Measurements from ENCODE around the gene VPS13D.

DNA sequence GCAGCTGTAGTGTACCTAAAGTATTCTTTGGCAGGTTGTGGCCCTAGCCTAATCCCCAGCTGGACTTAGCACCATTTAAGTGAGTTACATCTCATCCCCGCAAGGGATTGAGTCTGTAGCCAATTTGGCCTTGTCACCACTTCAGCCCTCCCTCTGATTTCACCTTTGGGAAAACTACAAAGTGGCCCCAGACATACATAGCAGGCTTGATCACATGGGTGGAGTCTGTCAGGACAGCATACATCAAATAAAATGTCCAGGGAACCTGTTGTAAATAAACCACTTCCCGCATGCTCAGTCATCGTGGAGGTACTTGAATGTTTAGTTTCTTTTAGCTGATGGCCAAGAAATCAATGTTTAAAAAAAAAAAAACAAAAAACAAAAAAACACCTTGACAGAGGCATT lies 245.7 kb downstream of the VPS13D start:
- TF ChIP-seq, protein P1, sequence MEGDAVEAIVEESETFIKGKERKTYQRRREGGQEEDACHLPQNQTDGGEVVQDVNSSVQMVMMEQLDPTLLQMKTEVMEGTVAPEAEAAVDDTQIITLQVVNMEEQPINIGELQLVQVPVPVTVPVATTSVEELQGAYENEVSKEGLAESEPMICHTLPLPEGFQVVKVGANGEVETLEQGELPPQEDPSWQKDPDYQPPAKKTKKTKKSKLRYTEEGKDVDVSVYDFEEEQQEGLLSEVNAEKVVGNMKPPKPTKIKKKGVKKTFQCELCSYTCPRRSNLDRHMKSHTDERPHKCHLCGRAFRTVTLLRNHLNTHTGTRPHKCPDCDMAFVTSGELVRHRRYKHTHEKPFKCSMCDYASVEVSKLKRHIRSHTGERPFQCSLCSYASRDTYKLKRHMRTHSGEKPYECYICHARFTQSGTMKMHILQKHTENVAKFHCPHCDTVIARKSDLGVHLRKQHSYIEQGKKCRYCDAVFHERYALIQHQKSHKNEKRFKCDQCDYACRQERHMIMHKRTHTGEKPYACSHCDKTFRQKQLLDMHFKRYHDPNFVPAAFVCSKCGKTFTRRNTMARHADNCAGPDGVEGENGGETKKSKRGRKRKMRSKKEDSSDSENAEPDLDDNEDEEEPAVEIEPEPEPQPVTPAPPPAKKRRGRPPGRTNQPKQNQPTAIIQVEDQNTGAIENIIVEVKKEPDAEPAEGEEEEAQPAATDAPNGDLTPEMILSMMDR (IDR thresholded peaks at IDR 0.05; ENCODE audit: low read depth, low read length, missing input control) = no peak
- TF ChIP-seq TAF1 (conservative IDR thresholded peaks at IDR 0.05) = no peak
- no peak for TF ChIP-seq RAD21 (IDR thresholded peaks at IDR 0.05)
- TF ChIP-seq GABPA (IDR thresholded peaks at IDR 0.05 in 1 of 2, conservative IDR thresholded peaks at IDR 0.05 in 1 of 2) = no peak
- TF ChIP-seq, protein P2, sequence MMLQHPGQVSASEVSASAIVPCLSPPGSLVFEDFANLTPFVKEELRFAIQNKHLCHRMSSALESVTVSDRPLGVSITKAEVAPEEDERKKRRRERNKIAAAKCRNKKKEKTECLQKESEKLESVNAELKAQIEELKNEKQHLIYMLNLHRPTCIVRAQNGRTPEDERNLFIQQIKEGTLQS (IDR thresholded peaks at IDR 0.05) = no peak
- TF ChIP-seq, protein P3, sequence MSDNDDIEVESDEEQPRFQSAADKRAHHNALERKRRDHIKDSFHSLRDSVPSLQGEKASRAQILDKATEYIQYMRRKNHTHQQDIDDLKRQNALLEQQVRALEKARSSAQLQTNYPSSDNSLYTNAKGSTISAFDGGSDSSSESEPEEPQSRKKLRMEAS (IDR thresholded peaks at IDR 0.05) = no peak
- TF ChIP-seq HNF4G (IDR thresholded peaks at IDR 0.05) = no peak
- TF ChIP-seq SP1 (IDR thresholded peaks at IDR 0.05) = no peak
- TF ChIP-seq, protein P4, sequence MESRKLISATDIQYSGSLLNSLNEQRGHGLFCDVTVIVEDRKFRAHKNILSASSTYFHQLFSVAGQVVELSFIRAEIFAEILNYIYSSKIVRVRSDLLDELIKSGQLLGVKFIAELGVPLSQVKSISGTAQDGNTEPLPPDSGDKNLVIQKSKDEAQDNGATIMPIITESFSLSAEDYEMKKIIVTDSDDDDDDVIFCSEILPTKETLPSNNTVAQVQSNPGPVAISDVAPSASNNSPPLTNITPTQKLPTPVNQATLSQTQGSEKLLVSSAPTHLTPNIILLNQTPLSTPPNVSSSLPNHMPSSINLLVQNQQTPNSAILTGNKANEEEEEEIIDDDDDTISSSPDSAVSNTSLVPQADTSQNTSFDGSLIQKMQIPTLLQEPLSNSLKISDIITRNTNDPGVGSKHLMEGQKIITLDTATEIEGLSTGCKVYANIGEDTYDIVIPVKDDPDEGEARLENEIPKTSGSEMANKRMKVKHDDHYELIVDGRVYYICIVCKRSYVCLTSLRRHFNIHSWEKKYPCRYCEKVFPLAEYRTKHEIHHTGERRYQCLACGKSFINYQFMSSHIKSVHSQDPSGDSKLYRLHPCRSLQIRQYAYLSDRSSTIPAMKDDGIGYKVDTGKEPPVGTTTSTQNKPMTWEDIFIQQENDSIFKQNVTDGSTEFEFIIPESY (IDR thresholded peaks at IDR 0.05) = no peak
- TF ChIP-seq EGR1 (IDR thresholded peaks at IDR 0.05; ENCODE audit: low read depth in 2 of 2) = no peak
- no peak for TF ChIP-seq RXRA (IDR thresholded peaks at IDR 0.05)
- TF ChIP-seq, protein P5, sequence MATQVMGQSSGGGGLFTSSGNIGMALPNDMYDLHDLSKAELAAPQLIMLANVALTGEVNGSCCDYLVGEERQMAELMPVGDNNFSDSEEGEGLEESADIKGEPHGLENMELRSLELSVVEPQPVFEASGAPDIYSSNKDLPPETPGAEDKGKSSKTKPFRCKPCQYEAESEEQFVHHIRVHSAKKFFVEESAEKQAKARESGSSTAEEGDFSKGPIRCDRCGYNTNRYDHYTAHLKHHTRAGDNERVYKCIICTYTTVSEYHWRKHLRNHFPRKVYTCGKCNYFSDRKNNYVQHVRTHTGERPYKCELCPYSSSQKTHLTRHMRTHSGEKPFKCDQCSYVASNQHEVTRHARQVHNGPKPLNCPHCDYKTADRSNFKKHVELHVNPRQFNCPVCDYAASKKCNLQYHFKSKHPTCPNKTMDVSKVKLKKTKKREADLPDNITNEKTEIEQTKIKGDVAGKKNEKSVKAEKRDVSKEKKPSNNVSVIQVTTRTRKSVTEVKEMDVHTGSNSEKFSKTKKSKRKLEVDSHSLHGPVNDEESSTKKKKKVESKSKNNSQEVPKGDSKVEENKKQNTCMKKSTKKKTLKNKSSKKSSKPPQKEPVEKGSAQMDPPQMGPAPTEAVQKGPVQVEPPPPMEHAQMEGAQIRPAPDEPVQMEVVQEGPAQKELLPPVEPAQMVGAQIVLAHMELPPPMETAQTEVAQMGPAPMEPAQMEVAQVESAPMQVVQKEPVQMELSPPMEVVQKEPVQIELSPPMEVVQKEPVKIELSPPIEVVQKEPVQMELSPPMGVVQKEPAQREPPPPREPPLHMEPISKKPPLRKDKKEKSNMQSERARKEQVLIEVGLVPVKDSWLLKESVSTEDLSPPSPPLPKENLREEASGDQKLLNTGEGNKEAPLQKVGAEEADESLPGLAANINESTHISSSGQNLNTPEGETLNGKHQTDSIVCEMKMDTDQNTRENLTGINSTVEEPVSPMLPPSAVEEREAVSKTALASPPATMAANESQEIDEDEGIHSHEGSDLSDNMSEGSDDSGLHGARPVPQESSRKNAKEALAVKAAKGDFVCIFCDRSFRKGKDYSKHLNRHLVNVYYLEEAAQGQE (IDR thresholded peaks at IDR 0.05) = no peak
- TF ChIP-seq FOXA1 (IDR thresholded peaks at IDR 0.05) = no peak
- no peak for TF ChIP-seq NR2F2 (IDR thresholded peaks at IDR 0.05)

Data from liver (tissue), 3 donors.